ENCODE results near the gene RHBG.
"Not testable (repeated sequence)": the region's sequence is repeated elsewhere in the genome, so short reads cannot be mapped to it uniquely, and the experiment has no call there.

The RHBG gene

GRCh38 chr1:156365754-156366153, 3.3 kb upstream of the RHBG start:
- DNase-seq, result no peak

- no peak for DNase-seq
Observed at GRCh38 chr1:156366378-156367166, 2.4 kb upstream of the RHBG start.

- DNase-seq, result no peak
Observed at GRCh38 chr1:156367383-156368156, 1.4 kb upstream of the RHBG start.

- DNase-seq, result no peak
Observed at GRCh38 chr1:156368157-156368658, 803 bp upstream of the RHBG start.

GRCh38 chr1:156369685-156370286, 775 bp downstream of the RHBG start:
- DNase-seq, result not testable (repeated sequence)

GRCh38 chr1:156371553-156372264, 2.7 kb downstream of the RHBG start:
- DNase-seq, result no peak

GRCh38 chr1:156372265-156372586, 3.2 kb downstream of the RHBG start:
- no peak for DNase-seq

- DNase-seq, result no peak
Observed at GRCh38 chr1:156372876-156373275, 3.9 kb downstream of the RHBG start.

GRCh38 chr1:156373546-156373945, 4.5 kb downstream of the RHBG start:
- no peak for DNase-seq

- DNase-seq, result no peak
Observed at GRCh38 chr1:156376146-156376545, 7.1 kb downstream of the RHBG start.

- DNase-seq, result no peak
Observed at GRCh38 chr1:156376958-156377919, 8.2 kb downstream of the RHBG start.

- no peak for DNase-seq
Observed at GRCh38 chr1:156378557-156378956, 9.5 kb downstream of the RHBG start.

GRCh38 chr1:156379420-156380165, 10.6 kb downstream of the RHBG start:
- DNase-seq, result no peak

GRCh38 chr1:156382561-156382960, 13.6 kb downstream of the RHBG start:
- no peak for DNase-seq

GRCh38 chr1:156383023-156383422, 14.0 kb downstream of the RHBG start:
- peak; percentile 68 for DNase-seq

- no peak for DNase-seq
Observed at GRCh38 chr1:156384007-156384406, 15.0 kb downstream of the RHBG start.

- no peak for DNase-seq
Observed at GRCh38 chr1:156384658-156385057, 15.6 kb downstream of the RHBG start.

- DNase-seq, result peak; percentile 74
Observed at GRCh38 chr1:156385534-156386031, 16.6 kb downstream of the RHBG start.

- no peak for DNase-seq
Observed at GRCh38 chr1:156386134-156386901, 17.3 kb downstream of the RHBG start.
